ENCODE measurements around the gene FN3KRP.
A peak's percentile ranks its signal among the peaks of the same experiment; 100 is the strongest.

FN3KRP gene

GRCh38 chr17:82716203-82717010 lies at the start of gene FN3KRP:
Gene FN3KRP, plus strand, starts transcription at chr17:82716706. Its CDS starts 50 bp downstream, at chr17:82716756.
- DNase-seq (ENCODE audit: low read depth) = peak; percentile 37

- no peak for DNase-seq (ENCODE audit: low read depth)
Observed at GRCh38 chr17:82666931-82667667, 49.4 kb upstream of the FN3KRP start.

- no peak for DNase-seq (ENCODE audit: low read depth)
Observed at GRCh38 chr17:82667668-82668000, 48.9 kb upstream of the FN3KRP start.

- no peak for DNase-seq (ENCODE audit: low read depth)
Observed at GRCh38 chr17:82668024-82668630, 48.4 kb upstream of the FN3KRP start.

- DNase-seq (ENCODE audit: low read depth) = no peak
Observed at GRCh38 chr17:82668631-82669099, 47.8 kb upstream of the FN3KRP start.

- no peak for DNase-seq (ENCODE audit: low read depth)
Observed at GRCh38 chr17:82670661-82671450, 45.6 kb upstream of the FN3KRP start.

- DNase-seq (ENCODE audit: low read depth) = no peak
Observed at GRCh38 chr17:82674656-82675475, 41.6 kb upstream of the FN3KRP start.

GRCh38 chr17:82675476-82676245 lies 40.8 kb upstream of the FN3KRP start:
- no peak for DNase-seq (ENCODE audit: low read depth)

- DNase-seq (ENCODE audit: low read depth) = no peak
Observed at GRCh38 chr17:82677353-82677925, 39.1 kb upstream of the FN3KRP start.

- no peak for DNase-seq (ENCODE audit: low read depth)
Observed at GRCh38 chr17:82678265-82678891, 38.1 kb upstream of the FN3KRP start.

GRCh38 chr17:82679586-82680465 lies 36.7 kb upstream of the FN3KRP start:
- no peak for DNase-seq (ENCODE audit: low read depth)

- DNase-seq (ENCODE audit: low read depth) = no peak
Observed at GRCh38 chr17:82681547-82681946, 35.0 kb upstream of the FN3KRP start.

- no peak for DNase-seq (ENCODE audit: low read depth)
Observed at GRCh38 chr17:82683534-82683933, 33.0 kb upstream of the FN3KRP start.

GRCh38 chr17:82684228-82684841 lies 32.2 kb upstream of the FN3KRP start:
- no peak for DNase-seq (ENCODE audit: low read depth)

GRCh38 chr17:82685291-82685690 lies 31.2 kb upstream of the FN3KRP start:
- no peak for DNase-seq (ENCODE audit: low read depth)

- DNase-seq (ENCODE audit: low read depth) = no peak
Observed at GRCh38 chr17:82686366-82687324, 29.9 kb upstream of the FN3KRP start.

- no peak for DNase-seq (ENCODE audit: low read depth)
Observed at GRCh38 chr17:82687375-82687861, 29.1 kb upstream of the FN3KRP start.
